ENCODE results near the gene OR1L6.

Gene OR1L6

GRCh38 chr9:122742003-122742402 lies at the start of gene OR1L6:
Gene OR1L6 (plus strand): TSS chr9:122742303. CDS start chr9:122749848, 7,545 bp downstream.
- DNase-seq: no peak

GRCh38 chr9:122695696-122696095 lies 46.4 kb upstream of the OR1L6 start:
- no peak for DNase-seq

- no peak for DNase-seq
Measured at GRCh38 chr9:122718038-122718437, 24.1 kb upstream of the OR1L6 start.

GRCh38 chr9:122719218-122719617 lies 22.9 kb upstream of the OR1L6 start:
- DNase-seq: no peak

- no peak for DNase-seq
Measured at GRCh38 chr9:122723690-122724089, 18.4 kb upstream of the OR1L6 start, which contains the start of gene OR1L4. Gene OR1L4 (plus strand): TSS chr9:122723990. CDS start chr9:122723990, 0 bp downstream.

GRCh38 chr9:122754825-122755224 lies 12.7 kb downstream of the OR1L6 start:
- no peak for DNase-seq

GRCh38 chr9:122767817-122768216 lies 25.7 kb downstream of the OR1L6 start:
- no peak for DNase-seq

GRCh38 chr9:122777052-122777451 lies 34.9 kb downstream of the OR1L6 start:
- no peak for DNase-seq

- DNase-seq: no peak
Measured at GRCh38 chr9:122777935-122778627, 36.0 kb downstream of the OR1L6 start.

- DNase-seq: no peak
Measured at GRCh38 chr9:122779181-122779580, 37.1 kb downstream of the OR1L6 start.

GRCh38 chr9:122780026-122780425 lies 37.9 kb downstream of the OR1L6 start:
- no peak for DNase-seq

- no peak for DNase-seq
Measured at GRCh38 chr9:122781671-122782070, 39.6 kb downstream of the OR1L6 start.

- no peak for DNase-seq
Measured at GRCh38 chr9:122785269-122785668, 43.2 kb downstream of the OR1L6 start.

GRCh38 chr9:122786338-122786737 lies 44.2 kb downstream of the OR1L6 start:
- no peak for DNase-seq

GRCh38 chr9:122788831-122789230 lies 46.7 kb downstream of the OR1L6 start, which contains the start of gene OR5C1:
Gene OR5C1 (plus strand): TSS chr9:122788933. CDS start chr9:122788933, 0 bp downstream.
- no peak for DNase-seq

GRCh38 chr9:122789256-122790046 lies 47.3 kb downstream of the OR1L6 start:
- DNase-seq: no peak

- DNase-seq: no peak
Measured at GRCh38 chr9:122791872-122792669, 50.0 kb downstream of the OR1L6 start.

GRCh38 chr9:122797316-122798063 lies 55.4 kb downstream of the OR1L6 start:
- DNase-seq: no peak

Data from activated CD8-positive, alpha-beta memory T cell treated with anti-CD3 and anti-CD28 coated beads, Interleukin-2, amount 50 U/mL, for 48 hours (primary cell).